Embryonic facial prominence (tissue), 1 donor: ENCODE data around the gene EXOC3L2.

ENCODE experiments used
- DNase-seq: peaks from one replicate; pipeline ENCODE4 v3.0.0-alpha.2; 2016; ENCODE audit errors: extremely low spot score

Gene EXOC3L2

GRCh38 chr19:45218911-45219743, 26.1 kb downstream of the EXOC3L2 start:
- DNase-seq = no peak

DNA sequence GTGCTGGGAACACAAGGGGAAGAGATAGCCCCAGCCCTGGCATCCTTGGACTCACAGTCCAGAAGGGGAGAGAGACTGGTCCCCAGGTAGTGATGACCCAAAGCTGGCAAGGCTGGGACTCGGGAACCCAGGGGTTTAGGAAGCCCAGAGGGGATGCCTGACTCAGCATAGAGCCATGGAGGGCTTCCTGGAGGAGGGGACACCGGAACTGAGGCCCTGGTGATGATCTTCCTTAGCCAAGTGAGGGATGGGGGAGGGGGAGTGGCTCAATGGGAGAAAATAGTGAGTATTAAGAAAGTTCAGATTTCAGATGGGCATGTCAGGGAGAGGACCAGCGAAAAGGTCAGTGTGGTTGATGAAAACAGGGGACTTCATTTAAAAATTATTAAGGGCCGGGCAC, 26.8 kb downstream of the EXOC3L2 start:
- DNase-seq = no peak

DNA sequence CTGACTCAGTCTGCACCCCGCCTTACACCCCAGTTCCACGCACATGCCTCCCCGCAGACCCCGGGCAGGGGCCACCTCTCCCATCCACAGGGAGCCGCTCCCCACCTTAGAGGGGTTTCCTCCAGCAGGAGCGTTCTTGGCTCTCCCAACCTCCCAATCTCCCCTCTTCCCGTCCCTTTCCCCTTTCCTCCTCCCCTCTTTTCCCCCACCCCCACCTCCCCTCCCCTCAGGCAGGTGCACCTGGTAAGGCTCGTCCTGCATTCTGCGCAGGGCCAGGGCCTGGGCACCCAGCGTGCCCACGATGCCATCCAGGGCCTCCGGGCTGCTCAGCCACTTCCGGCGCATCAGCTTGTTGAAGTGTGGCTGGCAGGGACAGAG, 27.3 kb downstream of the EXOC3L2 start:
- DNase-seq = no peak

- no peak for DNase-seq
Measured at GRCh38 chr19:45217193-45217956, 27.8 kb downstream of the EXOC3L2 start.

- DNase-seq = no peak
Measured at GRCh38 chr19:45216667-45217066, 28.5 kb downstream of the EXOC3L2 start.

GRCh38 chr19:45215391-45216191, 29.6 kb downstream of the EXOC3L2 start:
- DNase-seq = no peak

GRCh38 chr19:45213031-45213430, 32.2 kb downstream of the EXOC3L2 start:
- DNase-seq = no peak

GRCh38 chr19:45211751-45212381, 33.3 kb downstream of the EXOC3L2 start:
- no peak for DNase-seq

GRCh38 chr19:45206328-45206727, 38.9 kb downstream of the EXOC3L2 start:
- DNase-seq = no peak

GRCh38 chr19:45205810-45206209, 39.4 kb downstream of the EXOC3L2 start:
- DNase-seq = no peak

DNA sequence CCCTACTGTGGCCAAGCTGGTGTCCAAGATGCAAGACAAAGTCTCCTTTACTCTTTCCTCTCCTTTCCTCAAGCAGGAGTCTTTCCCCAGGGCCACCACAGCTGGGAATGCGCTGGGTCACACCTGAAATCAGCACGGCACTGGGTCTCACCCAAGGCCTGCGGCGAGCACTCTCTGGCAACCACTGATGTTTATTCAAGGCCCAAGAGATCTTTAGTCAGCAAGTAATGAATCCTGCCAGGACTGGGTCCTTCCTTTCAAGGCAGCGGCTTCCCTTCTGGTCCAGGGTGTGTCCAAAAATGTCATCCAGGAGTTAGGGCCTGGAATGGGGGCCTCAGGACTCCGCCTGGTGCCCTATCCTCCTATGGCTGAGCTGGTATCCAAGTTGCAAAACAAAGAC, 42.6 kb downstream of the EXOC3L2 start:
- no peak for DNase-seq

DNA sequence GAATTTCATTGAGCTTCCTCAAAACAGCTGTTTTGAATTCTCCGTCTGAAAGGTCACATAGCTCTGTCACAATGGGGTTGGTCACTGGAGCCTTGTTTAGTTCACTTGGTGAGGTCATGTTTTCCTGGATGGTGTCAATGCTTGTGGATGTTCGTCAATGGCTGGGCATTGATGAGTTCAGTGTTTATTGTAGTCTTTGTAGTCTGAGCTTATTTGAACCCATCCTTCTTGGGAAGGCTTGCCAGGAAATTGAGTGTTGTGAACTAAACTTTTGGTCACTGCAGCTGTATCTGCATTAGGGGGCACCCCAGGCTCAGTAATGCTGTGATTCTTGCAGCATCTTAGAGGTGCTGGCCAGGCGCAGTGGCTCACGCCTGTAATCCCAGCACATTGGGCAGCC, 44.6 kb downstream of the EXOC3L2 start:
- DNase-seq = no peak

DNA sequence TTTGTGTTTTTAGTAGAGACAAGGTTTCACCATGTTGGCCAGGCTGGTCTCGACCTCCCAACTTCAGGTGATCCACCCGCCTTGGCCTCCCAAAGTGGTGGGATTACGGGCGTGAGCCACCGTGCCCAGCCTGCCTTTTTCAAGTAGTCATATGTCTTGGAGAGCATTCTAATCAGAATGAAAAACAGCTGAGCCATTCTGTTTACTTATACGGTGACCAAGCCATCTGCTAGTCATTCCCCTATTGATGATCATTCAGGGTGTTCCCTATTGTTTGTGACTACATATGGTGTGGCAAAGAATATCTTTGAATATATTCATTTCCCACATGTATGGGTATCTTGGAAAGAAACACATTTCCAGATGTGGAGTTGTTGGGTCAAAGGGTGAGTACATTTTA, 49.4 kb downstream of the EXOC3L2 start:
- no peak for DNase-seq

DNA sequence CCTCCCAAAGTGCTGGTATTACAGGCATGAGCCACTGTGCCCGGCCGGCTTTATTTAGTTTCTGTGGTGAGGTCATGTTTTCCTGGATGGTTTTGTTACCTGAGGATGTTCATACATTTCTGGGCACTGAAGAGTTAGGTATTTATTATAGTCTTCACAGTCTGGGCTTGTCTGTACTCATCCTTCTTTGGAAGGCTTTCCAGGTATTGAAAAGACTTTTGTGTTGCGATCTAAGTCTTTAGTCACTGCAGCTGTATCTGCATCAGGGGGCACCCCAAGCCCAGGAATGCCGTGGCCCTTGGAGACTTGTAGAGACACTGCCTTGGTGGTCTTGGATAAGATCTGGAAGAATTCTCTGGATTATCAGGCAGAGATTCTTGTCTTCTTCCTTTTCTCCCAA, 53.8 kb downstream of the EXOC3L2 start:
- peak; percentile 31 for DNase-seq

DNA sequence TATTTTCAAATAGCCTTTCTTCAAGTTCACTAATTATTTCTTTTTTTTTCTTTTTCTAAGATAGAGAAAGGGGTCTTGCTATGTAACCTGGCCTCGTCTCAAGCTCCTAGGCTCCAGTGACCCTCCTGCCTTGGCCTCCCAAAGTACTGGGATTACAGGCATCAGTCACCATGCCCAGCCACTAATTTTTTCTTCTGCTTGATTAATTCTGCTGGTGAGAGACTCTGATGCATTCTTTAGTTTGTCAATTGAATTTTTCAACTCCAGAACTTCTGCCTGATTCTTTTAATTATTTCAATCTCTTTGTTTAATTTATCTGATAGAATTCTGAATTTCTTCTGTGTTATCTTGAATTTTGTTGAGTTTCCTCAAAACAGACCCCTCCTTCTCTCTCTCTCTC, 55.2 kb downstream of the EXOC3L2 start:
- no peak for DNase-seq

DNA sequence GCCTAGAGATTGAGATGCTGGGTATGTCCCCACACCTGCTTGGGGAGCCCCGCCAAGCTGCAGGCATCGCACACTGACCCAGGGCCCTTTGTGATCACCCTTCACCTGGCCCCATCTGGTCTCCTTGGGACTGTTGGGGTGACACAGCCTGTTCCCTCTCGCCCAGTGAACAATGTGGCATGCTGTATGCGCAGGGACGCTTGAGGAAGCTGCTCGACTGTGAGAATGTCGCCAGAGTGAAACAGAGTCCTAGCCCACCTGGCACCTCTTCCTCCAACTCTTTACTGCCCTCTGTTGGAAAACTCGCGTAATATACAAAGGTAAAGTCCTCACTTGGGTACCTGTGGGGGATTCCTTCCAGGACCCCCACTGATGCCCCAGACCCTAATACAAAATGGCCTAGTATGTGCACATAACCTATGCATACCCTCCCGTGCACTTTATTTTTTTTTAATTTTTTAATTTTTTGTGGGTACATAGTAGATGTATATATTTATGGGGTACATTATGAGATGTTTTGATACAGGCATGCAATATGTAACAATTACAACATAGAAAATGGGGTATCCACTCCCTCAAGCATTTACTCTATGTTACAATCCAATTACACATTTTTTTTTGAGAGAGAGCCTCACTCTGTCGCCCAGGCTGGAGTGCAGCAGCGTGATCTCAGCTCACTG, 57.6 kb downstream of the EXOC3L2 start:
- DNase-seq = no peak

- DNase-seq = no peak
Measured at GRCh38 chr19:45186509-45187334, 58.5 kb downstream of the EXOC3L2 start.

DNA sequence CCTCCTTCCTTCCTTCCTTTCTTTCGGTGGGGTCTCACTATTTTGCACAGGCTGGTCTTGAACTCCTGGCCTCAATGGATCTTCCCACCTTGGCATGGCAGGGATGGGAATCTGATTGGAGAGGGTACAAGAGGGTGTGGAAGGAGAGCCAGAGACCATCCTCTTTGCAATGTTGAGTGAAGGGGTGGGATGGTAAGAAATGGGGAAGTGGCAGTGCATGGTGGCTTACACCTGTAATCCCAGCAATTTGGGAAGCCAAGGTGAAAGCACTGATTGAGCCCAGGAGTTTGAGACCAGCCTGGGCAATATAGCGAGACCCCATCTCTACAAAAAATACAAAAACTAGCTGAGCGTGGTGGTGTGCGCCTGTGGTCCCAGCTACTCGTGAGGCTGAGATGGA, 61.1 kb downstream of the EXOC3L2 start:
- no peak for DNase-seq

DNA sequence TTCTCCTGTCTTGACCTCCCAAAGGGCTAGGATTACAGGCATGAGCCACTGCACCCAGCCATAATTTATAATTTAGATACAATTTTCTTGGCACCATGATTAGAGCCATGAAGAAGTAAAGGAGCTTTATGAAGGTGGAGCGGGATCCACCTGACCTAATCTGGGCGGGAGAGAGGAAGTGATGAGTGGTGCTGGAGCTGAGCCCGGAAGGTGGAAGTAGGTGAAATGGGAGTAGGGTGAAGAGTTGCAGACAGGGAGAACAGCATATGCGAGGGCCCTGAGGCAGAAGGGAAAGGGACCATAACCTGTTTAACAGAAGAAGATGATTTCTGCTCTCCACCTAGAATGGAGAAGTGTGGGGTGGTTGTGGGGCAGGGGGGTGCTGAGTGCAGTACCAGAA, 62.4 kb downstream of the EXOC3L2 start:
- DNase-seq = no peak

GRCh38 chr19:45180936-45181335, 64.3 kb downstream of the EXOC3L2 start:
- DNase-seq = no peak
